ENCODE data around the gene GNAS.

GNAS gene

DNA sequence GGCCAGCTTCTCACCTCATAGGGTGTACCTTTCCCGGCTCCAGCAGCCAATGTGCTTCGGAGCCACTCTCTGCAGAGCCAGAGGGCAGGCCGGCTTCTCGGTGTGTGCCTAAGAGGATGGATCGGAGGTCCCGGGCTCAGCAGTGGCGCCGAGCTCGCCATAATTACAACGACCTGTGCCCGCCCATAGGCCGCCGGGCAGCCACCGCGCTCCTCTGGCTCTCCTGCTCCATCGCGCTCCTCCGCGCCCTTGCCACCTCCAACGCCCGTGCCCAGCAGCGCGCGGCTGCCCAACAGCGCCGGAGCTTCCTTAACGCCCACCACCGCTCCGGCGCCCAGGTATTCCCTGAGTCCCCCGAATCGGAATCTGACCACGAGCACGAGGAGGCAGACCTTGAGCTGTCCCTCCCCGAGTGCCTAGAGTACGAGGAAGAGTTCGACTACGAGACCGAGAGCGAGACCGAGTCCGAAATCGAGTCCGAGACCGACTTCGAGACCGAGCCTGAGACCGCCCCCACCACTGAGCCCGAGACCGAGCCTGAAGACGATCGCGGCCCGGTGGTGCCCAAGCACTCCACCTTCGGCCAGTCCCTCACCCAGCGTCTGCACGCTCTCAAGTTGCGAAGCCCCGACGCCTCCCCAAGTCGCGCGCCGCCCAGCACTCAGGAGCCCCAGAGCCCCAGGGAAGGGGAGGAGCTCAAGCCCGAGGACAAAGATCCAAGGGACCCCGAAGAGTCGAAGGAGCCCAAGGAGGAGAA is 12.3 kb upstream of the GNAS start:
- Histone ChIP-seq H3K27me3 (peaks cover 39% of the 10 kb centered on the region), H3K4me1 (no peaks in the 10 kb centered on the region), H3K36me3 (peaks cover 7% of the 10 kb centered on the region), H3K9me3 (no peaks in the 10 kb centered on the region), H3K4me3 (ENCODE audit: low read depth, low read length) (peak overlapping the region; percentile 47)
- no peak for DNase-seq
- TF ChIP-seq, protein P1, sequence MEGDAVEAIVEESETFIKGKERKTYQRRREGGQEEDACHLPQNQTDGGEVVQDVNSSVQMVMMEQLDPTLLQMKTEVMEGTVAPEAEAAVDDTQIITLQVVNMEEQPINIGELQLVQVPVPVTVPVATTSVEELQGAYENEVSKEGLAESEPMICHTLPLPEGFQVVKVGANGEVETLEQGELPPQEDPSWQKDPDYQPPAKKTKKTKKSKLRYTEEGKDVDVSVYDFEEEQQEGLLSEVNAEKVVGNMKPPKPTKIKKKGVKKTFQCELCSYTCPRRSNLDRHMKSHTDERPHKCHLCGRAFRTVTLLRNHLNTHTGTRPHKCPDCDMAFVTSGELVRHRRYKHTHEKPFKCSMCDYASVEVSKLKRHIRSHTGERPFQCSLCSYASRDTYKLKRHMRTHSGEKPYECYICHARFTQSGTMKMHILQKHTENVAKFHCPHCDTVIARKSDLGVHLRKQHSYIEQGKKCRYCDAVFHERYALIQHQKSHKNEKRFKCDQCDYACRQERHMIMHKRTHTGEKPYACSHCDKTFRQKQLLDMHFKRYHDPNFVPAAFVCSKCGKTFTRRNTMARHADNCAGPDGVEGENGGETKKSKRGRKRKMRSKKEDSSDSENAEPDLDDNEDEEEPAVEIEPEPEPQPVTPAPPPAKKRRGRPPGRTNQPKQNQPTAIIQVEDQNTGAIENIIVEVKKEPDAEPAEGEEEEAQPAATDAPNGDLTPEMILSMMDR (IDR thresholded peaks at IDR 0.05; ENCODE audit: low read depth, low read length) = no peak

DNA sequence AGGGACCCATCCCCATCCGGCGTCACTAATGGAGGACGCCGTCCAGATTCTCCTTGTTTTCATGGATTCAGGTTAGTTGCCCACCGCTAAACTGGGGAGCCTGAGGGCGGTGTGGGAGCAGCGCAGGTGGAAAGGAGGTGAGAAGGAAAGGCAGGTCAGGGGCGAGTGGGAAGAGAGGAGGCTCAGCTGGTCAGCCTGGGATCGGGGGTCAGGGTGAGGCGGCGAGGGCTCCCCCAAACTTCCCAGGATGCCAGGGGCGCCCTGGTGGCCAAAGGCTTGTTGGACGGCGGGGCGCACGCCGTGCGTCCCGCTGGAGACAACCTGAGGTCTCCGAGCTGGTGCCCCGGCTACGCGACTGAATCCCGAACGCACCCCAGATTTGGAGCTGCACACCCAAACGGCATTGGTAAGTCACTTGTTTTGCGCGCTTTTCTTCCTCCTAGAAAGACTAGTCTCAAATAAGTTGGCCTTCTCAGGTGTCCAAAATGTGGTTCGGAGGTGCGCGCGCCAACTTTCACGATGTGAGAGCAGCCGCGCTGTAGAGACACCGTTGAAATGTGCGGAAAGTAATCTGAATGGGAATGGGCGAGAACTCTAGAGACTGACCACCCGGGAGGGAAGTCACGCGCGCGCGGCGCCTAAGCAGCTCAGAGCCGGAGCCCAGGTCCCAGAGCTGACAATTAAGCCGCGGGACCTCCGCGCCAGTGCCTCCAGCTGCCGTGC is 11.5 kb upstream of the GNAS start:
- Histone ChIP-seq H3K4me3 (ENCODE audit: low read depth, low read length) (peak overlapping the region; percentile 47), H3K9me3 (no peaks in the 10 kb centered on the region), H3K36me3 (peaks cover 7% of the 10 kb centered on the region), H3K4me1 (no peaks in the 10 kb centered on the region), H3K27me3 (peaks cover 39% of the 10 kb centered on the region)
- TF ChIP-seq, protein P1 (IDR thresholded peaks at IDR 0.05; ENCODE audit: low read depth, low read length) = no peak
- DNase-seq = no peak

GRCh38 chr20:58841539-58842264 is 10.8 kb upstream of the GNAS start:
- no peak for DNase-seq
- peaks cover 7% of the 10 kb centered on the region for H3K36me3 ChIP-seq
- TF ChIP-seq, protein P1 (IDR thresholded peaks at IDR 0.05; ENCODE audit: low read depth, low read length) = no peak
- peaks cover 39% of the 10 kb centered on the region for H3K27me3 ChIP-seq
- peak overlapping the region; percentile 47 for H3K4me3 ChIP-seq (ENCODE audit: low read depth, low read length)
- no peaks in the 10 kb centered on the region for H3K9me3 ChIP-seq
- peaks cover 6% of the 10 kb centered on the region for H3K4me1 ChIP-seq

- Histone ChIP-seq H3K4me1 (peaks cover 11% of the 10 kb centered on the region), H3K9me3 (no peaks in the 10 kb centered on the region), H3K27me3 (peaks cover 39% of the 10 kb centered on the region), H3K36me3 (peaks cover 7% of the 10 kb centered on the region), H3K4me3 (ENCODE audit: low read depth, low read length) (peak overlapping the region; percentile 47)
- TF ChIP-seq, protein P1 (IDR thresholded peaks at IDR 0.05; ENCODE audit: low read depth, low read length) = no peak
- no peak for DNase-seq
These were observed 10.2 kb upstream of the GNAS start for GRCh38 chr20:58842276-58842675.

- TF ChIP-seq, protein P1 (IDR thresholded peaks at IDR 0.05; ENCODE audit: low read depth, low read length) = no peak
- Histone ChIP-seq H3K9me3 (no peaks in the 10 kb centered on the region), H3K27me3 (peaks cover 39% of the 10 kb centered on the region), H3K36me3 (peaks cover 7% of the 10 kb centered on the region), H3K4me1 (peaks cover 11% of the 10 kb centered on the region), H3K4me3 (ENCODE audit: low read depth, low read length) (no peak overlapping the region)
- DNase-seq = no peak
These were observed 9.4 kb upstream of the GNAS start for GRCh38 chr20:58843128-58843556.

Data from BE2C (cell line).